ENCODE measurements around the gene MED9.
"Not testable (repeated sequence)": the region's sequence is repeated elsewhere in the genome, so short reads cannot be mapped to it uniquely, and the experiment has no call there.

The MED9 gene

GRCh38 chr17:17476865-17477467 lies at the start of gene MED9:
TSS of gene MED9 (plus strand) at chr17:17477000. CDS start at chr17:17477042, 42 bp downstream.
- peak; percentile 97 for DNase-seq

DNA sequence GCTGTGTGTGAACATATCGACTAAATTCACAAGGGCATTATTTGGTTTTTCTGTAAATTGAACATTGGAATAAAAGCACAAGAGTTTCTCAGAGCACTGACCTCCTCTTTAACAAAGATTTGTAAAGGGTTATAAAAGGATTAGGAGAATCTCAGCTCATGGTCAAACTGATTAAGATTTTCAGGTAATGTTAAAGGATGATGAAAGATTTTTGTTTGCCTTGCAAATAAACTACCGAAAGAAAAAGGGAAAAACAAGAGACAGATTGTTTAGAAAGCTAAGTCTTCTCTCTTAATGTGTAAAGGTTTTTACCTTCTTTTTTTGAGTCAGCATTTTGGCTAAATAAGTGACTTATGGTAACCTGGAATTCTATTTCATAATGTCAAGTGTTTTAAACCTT lies 47.6 kb upstream of the MED9 start:
- no peak for DNase-seq

- DNase-seq: not testable (repeated sequence)
Measured at GRCh38 chr17:17430924-17431323, 45.9 kb upstream of the MED9 start.

GRCh38 chr17:17431605-17432004 lies 45.2 kb upstream of the MED9 start:
- no peak for DNase-seq

DNA sequence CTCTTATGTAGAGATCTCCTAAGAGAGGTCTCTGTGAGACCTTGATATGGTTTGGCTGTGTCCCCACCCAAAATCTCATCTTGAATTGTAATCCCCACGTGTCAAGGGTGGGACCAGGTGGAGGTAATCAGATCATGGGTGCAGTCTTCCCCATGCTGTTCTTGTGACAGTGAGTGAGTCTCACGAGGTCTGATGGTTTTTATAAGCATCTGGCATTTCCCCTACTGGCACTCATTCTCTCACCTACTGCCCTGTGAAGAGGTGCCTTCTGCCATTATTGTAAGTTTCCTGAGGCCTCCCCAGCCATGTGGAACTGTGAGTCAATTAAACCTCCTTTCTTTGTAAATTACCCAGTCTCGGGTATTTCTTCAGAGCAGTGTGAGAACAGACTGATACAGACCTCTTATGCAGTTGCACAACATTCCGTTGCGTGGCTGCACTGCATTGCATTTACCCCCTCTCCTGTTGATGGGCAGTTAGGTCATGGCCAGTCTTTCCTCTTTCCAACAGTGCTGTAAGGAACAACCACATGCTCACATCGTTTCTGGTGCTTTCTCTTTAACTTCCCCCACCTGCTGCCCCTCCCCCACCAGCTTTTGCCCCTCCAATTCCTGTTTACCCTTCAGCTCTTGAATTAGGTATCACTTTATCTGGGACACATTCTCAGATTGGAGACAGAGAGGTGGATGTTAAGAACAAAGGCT lies 43.6 kb upstream of the MED9 start:
- no peak for DNase-seq

GRCh38 chr17:17434477-17434876 lies 42.3 kb upstream of the MED9 start:
- no peak for DNase-seq

DNA sequence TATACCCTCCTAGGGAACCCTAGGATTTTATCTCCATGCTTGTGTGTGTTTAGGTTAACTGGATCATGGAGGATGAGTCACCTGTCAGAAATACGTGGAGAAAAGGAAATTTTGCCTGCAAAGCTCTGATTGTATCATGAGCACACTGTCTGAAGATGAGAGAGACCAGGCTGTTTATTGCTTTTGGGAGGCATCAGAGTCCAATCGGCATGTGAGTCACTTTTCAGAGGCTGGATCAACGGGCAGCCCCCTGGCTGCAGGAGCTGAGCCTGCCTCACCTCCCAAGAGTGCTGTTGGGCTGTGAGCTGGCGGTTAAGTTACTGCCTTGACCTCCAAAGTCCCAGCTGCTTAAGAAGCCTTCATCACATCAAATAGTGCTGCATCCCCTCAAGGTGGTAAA lies 41.5 kb upstream of the MED9 start:
- DNase-seq: no peak

DNA sequence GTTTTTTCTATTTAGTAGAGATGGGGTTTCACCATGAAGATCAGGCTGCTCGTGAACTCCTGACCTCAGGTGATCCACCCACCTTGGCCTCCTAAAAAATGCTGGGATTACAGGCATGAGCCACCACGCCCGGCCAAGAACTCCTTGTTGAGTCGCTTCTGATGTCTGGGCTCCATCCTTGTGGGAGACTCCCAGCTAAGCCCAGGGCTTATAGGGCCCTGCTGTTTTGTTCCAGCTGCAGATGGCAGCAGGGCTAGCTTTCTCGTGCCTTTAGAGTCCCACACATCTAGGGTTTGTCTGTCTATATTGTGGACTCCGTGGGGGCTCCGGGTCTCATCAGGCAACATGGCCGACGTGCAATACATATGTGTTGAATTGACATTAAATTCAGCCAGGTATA lies 39.3 kb upstream of the MED9 start:
- no peak for DNase-seq

DNA sequence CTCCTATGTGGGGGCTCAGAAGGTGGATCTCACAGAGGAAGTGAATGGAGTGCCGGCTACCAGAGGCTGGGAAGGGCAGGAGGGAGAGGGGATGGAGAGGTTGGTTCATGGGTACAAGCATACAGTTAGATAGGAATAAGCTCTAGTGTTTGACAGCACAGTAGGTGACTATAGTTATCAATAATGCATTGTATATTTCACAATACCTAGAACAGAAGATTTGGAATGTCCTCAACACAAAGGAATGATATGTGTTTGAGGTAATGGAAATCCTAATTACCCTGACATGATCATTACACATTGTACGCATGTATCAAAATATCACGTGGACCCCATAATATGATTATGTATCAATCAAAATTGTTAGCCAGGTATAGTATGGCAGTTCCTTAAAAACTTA lies 38.9 kb upstream of the MED9 start:
- DNase-seq: no peak

DNA sequence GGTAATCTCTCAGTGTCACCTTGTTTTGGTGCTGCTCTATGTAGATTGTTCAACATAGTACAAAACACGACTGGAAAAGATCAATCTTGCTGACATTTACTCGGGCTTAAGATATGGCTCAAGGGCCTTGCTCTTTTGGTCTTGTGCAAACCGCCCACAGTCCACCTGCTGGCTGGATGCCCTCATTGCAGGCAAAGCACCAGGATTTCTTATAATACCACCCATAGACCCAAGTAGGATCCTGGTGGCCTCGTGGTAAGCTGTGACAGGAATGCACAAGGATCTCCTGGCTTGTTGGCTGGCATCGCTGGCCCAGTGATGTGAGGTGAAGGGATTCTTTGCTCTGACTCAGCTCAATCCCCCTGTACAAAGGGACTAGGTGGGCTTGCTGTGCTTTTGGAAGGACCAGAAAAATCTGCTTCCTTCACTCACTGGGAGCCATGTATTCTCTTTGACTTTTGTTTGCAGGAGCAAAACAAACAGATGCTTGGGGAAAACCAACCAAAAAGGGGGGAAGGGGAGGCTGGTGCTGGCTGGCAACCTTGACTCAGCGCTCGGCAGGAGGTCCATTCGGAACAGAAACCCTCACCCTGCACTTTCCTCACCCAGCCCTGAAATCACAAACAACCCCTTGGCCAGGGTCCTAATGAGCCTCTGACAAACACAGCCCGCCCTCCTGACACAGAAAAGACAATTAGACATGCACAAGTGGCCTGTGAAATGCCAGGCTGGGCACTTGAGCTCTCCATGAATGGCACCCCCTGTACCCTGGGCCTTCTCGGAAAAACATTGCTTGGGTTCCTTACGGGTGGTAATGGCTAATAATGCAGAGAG lies 36.6 kb upstream of the MED9 start:
- peak; percentile 80 for DNase-seq

DNA sequence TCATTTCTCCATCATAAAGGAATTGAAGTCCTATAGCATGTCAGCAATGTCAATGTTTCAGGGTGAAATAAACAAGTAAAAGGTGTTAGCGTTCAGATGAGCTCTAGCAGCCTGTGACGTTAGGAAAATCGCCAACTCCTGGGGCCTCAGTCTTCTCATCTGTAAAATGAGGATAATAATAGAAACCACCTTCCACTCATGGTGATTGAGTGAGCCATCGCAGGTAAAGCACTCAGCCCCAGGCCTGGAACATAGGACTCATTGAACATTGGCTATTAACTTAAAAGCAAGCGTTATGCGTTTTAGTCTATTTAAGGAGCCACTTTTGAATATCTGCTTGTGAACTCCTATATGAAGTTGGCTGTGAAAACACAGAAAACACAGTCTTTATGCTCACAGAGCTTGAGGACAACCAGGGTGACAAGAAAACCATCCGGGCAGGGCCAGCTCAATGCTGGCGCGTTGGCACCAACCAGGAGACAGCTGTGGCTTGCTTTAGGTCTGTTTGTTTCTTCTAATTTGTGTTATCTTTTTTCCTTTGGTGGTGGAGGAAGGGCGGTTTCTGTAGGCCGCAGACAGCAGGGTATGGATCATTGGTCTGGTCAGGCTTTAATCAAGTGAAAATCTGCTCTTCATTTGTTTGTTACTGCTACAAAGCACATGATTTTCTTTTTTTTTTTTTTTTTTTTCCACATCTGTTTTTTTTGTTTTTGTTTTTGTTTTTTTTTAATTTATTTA lies 35.7 kb upstream of the MED9 start:
- no peak for DNase-seq

GRCh38 chr17:17443173-17443572 lies 33.6 kb upstream of the MED9 start:
- no peak for DNase-seq

DNA sequence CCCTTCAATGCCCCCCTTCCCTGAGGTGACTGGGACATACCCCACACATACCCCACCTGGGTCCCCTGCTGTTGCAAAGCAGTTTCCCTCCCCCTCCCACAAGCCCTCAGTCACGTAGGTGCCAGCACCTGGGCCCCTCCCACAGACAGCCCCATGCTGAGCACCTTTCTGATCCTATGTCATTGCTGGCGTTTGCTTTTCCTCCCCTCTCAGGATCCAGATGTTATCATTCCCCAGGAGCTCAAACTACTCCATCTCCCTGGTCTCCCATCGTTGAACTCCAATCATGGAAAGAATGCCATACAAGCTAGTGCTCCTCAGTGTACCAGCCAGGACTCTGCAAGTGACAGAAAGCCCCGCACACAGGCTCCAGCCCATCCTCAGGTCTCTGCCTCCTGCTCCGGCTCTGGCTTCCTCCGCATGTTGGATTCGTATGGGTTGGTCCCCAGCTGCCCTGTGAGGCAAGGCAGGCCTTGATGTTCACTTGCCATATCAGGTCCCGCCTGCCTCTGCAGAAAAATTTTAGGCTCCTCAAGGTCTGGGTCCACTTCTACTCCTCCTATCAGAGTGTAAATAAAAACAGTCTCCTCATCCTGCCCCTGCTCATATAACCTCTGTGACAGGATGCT lies 31.4 kb upstream of the MED9 start:
- DNase-seq: no peak

DNA sequence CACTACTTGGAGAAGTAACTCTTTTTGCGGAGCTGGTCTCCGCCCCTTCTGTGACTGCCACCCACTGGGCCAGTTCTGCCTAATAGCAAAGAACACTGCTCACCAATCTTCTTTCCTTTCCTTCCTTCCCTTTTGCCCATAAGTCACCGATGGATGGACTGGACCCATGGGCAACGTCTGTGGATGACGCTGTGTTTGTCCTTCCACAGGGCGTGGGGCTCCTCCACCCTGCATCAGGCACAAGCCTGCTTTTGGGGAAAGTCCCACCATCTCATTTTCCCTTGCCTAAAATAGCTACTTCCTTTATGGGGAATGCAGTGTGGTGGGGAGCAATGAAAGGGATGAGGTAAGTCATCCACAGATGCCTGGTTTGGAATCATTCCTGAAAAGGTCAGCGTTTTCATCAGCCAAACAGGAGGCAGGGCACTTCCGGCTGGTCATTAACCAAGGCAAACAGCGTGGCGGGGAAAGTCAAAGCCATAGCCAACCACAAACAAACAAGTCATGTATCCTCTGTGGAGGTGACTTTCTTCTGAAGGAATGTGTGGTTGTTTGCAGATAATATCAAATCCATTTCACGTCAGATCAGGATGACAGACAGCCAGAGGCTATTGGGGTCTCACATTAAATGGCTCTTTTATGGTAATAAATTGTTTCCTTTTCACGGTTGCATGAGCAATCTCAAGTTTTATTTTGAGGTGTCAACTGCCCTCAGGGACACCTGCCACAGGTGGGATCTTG lies 30.7 kb upstream of the MED9 start:
- DNase-seq: no peak

DNA sequence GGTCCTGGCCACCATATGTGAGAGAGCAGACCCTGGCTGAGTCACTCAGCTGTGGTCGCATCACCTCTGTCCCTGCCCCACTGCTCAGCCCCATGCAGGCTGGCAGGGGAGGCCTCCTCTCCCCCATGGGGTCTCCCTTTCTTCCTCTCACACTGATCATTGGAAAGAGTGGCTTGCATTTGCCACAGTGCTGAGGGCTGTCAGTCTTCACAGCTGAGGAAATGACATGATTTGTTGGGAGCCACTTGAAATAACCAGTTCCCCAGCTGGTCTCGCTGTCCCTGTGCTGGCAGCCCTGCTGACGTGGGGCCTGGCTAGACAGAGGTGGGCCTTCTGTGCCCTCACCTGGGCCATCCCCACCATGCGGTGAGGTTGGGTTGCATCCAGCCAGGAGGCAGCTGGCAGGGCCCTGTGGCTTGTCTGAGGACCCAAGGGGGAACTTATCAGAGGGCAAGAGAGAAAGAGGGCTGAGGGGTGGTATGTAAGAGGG lies 30.1 kb upstream of the MED9 start:
- DNase-seq: no peak

- no peak for DNase-seq
Measured at GRCh38 chr17:17447264-17447663, 29.5 kb upstream of the MED9 start.

DNA sequence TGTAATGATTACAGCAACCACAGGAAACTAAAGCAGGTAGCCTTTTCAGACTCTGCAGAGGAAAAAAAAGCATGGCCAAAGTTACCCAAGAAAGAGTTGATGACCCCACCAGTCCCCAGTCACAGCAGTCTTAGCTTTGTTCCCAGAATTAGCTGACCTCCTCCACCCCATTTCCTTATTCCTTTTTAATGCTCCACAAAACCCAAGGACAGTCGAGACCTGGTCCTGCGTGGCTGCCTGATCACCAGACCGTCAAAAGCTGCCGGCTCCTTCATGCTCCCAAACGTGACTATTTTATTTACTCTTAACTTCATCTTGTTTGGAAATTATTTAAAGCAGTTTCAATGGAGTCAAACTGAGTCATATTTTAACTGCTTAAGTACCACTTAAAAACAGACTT lies 28.7 kb upstream of the MED9 start:
- DNase-seq: no peak

- DNase-seq: no peak
Measured at GRCh38 chr17:17448723-17449122, 28.1 kb upstream of the MED9 start.

- DNase-seq: no peak
Measured at GRCh38 chr17:17453088-17453487, 23.7 kb upstream of the MED9 start.

- DNase-seq: no peak
Measured at GRCh38 chr17:17454276-17454675, 22.5 kb upstream of the MED9 start.

GRCh38 chr17:17454700-17455099 lies 22.1 kb upstream of the MED9 start:
- DNase-seq: not testable (repeated sequence)

DNA sequence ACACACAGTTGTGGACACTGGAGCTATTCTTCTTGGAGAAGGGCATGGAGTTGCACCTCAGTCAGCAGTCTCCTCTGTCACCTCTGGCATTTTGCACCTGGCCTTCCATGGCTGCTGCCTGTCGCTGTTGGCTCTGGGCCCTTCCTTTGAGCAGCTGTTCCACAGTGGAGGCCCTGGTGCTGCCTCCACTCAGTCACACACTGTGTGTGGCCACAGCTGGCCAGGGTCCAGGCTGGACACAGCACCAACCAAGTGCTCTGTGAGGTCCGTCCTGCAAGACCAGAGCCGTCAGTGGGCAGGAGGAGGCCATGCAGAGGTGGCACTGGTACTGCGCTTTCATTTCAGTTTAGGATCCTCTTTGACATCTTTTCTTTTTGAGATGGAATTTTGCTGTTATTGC lies 21.6 kb upstream of the MED9 start:
- DNase-seq: no peak
